HepG2 (cell line): Measurements from ENCODE around the gene CSH1. TPM values are rescaled to one million over a fixed set of nuclear protein-coding genes. Genes with fewer than 3 reads are reported as not detected.

Source experiments
- AKAP8 ChIP-seq: sonication (generic); formaldehyde crosslinking; IDR thresholded peaks from 2 replicates; pipeline ENCODE4 v1.5.1; 2020; ENCODE audit warnings: mild to moderate bottlenecking, missing genetic modification reagents
- CREM ChIP-seq, 2 experiments: sonication (generic) in 1 of 2; formaldehyde crosslinking in 1 of 2; IDR thresholded peaks; 2 replicates each; pipeline versions ENCODE4 v1.4.0 to v1.6.1; 2016 to 2020; ENCODE audit warnings: antibody characterized with exemption in 1 of 2, mild to moderate bottlenecking in 1 of 2, missing genetic modification reagents in 1 of 2
- DMAP1 ChIP-seq: IDR thresholded peaks from 2 replicates; pipeline ENCODE4 v1.6.1; 2016
- EED ChIP-seq: sonication (generic); formaldehyde crosslinking; IDR thresholded peaks from 2 replicates; pipeline ENCODE4 v1.5.0; 2020; ENCODE audit warnings: mild to moderate bottlenecking, missing genetic modification reagents
- FOXO1 ChIP-seq: sonication (generic); formaldehyde crosslinking; IDR thresholded peaks from 2 replicates; pipeline ENCODE4 v1.4.0; 2020; ENCODE audit warnings: missing genetic modification reagents
- KDM1A ChIP-seq: IDR thresholded peaks from 2 replicates; pipeline ENCODE4 v1.6.1; 2016; ENCODE audit warnings: missing compliant biosample characterization
- MED13 ChIP-seq: sonication (generic); formaldehyde crosslinking; IDR thresholded peaks from 2 replicates; pipeline ENCODE4 v1.5.0; 2020; ENCODE audit warnings: missing genetic modification reagents
- MIXL1 ChIP-seq: IDR thresholded peaks from 2 replicates; pipeline ENCODE4 v1.6.1; 2016
- PHF20 ChIP-seq: sonication (generic); formaldehyde crosslinking; IDR thresholded peaks from 2 replicates; pipeline ENCODE4 v1.5.0; 2020; ENCODE audit warnings: mild to moderate bottlenecking, missing genetic modification reagents
- SNRNP70 ChIP-seq: fragments of 200-400 bp; formaldehyde crosslinking; IDR thresholded peaks from 2 replicates; pipeline ENCODE4 v1.6.1; 2017; ENCODE audit warnings: mild to moderate bottlenecking, low read depth, low read length, moderate library complexity
- ZNF296 ChIP-seq: sonication (generic); formaldehyde crosslinking; conservative IDR thresholded peaks from 2 replicates; pipeline ENCODE4 v1.5.0; 2020; ENCODE audit warnings: mild to moderate bottlenecking, missing genetic modification reagents
- ZNF552 ChIP-seq: sonication (generic); formaldehyde crosslinking; IDR thresholded peaks from 2 replicates; pipeline ENCODE4 v1.9.0; 2022; ENCODE audit warnings: missing genetic modification reagents, mild to moderate bottlenecking, borderline replicate concordance
- ZNF616 ChIP-seq: sonication (generic); formaldehyde crosslinking; IDR thresholded peaks from 2 replicates; pipeline ENCODE4 v1.5.0; 2020; ENCODE audit warnings: low read depth, mild to moderate bottlenecking, missing genetic modification reagents
- ZNF678 ChIP-seq: sonication (generic); formaldehyde crosslinking; IDR thresholded peaks from 2 replicates; pipeline ENCODE4 v1.4.0; 2020; ENCODE audit warnings: mild to moderate bottlenecking, missing genetic modification reagents
- ZNF839 ChIP-seq: sonication (generic); formaldehyde crosslinking; IDR thresholded peaks from 2 replicates; pipeline ENCODE4 v1.4.0; 2020; ENCODE audit warnings: missing genetic modification reagents, mild to moderate bottlenecking, borderline replicate concordance
- polyA plus RNA-seq, 8 experiments: library from polyadenylated mRNA; depleted of rRNA in 3 of 8; stranded (reverse) in 7 of 8; unstranded in 1 of 8; fragments of >200 nt; fragmentation: Illumina TruSeq in 4 of 8; extraction: Trizol in 4 of 8; gene quantifications; 2 replicates each; pipeline versions ENCODE4 v1.2.1 to v1.2.3, GENCODE V29; 2011 to 2016; ENCODE audit warnings: low read depth in 4 of 8, missing spikeins in 1 of 8, mixed read lengths in 1 of 8; ENCODE audit not compliant: insufficient read depth in 1 of 8
- total RNA-seq, 5 experiments: library from RNA; depleted of rRNA; stranded (reverse); fragments of >200 nt; fragmentation: Illumina TruSeq; extraction: Trizol; gene quantifications; 2 replicates each; pipeline ENCODE4 v1.2.3, GENCODE V29; 2016; ENCODE audit warnings: low read depth in 1 of 5
- TF ChIP-seq, protein P1 (sequence below): sonication (generic); formaldehyde crosslinking; IDR thresholded peaks from 2 replicates; pipeline ENCODE4 v1.5.1; 2020; ENCODE audit warnings: missing genetic modification reagents, mild to moderate bottlenecking, borderline replicate concordance
- TF ChIP-seq, protein P2 (sequence below): sonication (generic); formaldehyde crosslinking; IDR thresholded peaks from 2 replicates; pipeline ENCODE4 v1.9.0; 2021; ENCODE audit warnings: missing genetic modification reagents, mild to moderate bottlenecking, borderline replicate concordance
- TF ChIP-seq, protein P3 (sequence below): sonication (generic); formaldehyde crosslinking; IDR thresholded peaks from 2 replicates; pipeline ENCODE4 v1.8.1; 2023; ENCODE audit warnings: mild to moderate bottlenecking, missing genetic modification reagents
- TF ChIP-seq, protein P4 (sequence below), 2 experiments: sonication (generic) in 1 of 2; formaldehyde crosslinking in 1 of 2; IDR thresholded peaks; 2 replicates each; pipeline versions ENCODE4 v1.4.0 to v1.6.1; 2016 to 2020; ENCODE audit warnings: borderline replicate concordance in 1 of 2, low read depth in 1 of 2, mild to moderate bottlenecking in 1 of 2, missing genetic modification reagents in 1 of 2
- TF ChIP-seq, protein P5 (sequence below): sonication (generic); formaldehyde crosslinking; IDR thresholded peaks from 2 replicates; pipeline ENCODE4 v1.4.0; 2020; ENCODE audit warnings: missing genetic modification reagents, borderline replicate concordance

Gene CSH1
- total and polyA plus RNA-seq, 2 of the 13 experiments (the other 11 are each of a cell fraction or from before 2014, with no cell fraction given): not detected

DNA sequence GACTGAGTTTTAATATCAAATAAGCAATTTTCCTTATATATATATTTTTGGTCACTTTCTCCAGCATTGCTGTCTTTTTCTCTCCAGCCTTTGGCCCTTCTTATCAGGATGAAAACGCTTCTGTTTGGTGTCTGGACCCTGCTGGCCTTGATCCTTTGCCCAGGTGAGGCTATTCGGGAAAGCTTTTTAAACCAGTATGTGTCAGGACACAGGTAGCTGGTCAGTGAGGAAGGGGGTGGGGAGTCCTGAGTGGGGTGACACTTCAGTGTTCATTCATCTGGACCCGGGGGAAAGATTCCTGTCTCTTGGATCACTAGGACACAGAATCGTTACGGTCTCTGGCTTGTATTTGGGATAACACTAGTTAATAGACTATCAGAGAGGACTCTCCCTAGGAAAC is 41.7 kb downstream of the CSH1 start (continued):
- no peak for TF ChIP-seq EED (CRISPR knock-in tag)
- TF ChIP-seq, protein P1, sequence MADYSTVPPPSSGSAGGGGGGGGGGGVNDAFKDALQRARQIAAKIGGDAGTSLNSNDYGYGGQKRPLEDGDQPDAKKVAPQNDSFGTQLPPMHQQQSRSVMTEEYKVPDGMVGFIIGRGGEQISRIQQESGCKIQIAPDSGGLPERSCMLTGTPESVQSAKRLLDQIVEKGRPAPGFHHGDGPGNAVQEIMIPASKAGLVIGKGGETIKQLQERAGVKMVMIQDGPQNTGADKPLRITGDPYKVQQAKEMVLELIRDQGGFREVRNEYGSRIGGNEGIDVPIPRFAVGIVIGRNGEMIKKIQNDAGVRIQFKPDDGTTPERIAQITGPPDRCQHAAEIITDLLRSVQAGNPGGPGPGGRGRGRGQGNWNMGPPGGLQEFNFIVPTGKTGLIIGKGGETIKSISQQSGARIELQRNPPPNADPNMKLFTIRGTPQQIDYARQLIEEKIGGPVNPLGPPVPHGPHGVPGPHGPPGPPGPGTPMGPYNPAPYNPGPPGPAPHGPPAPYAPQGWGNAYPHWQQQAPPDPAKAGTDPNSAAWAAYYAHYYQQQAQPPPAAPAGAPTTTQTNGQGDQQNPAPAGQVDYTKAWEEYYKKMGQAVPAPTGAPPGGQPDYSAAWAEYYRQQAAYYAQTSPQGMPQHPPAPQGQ (CRISPR knock-in tag): no peak
- no peak for TF ChIP-seq CREM (IDR thresholded peaks at IDR 0.05)
- TF ChIP-seq CREM (CRISPR knock-in tag; IDR thresholded peaks at IDR 0.05): no peak
- TF ChIP-seq ZNF552 (CRISPR knock-in tag): no peak
- no peak for TF ChIP-seq DMAP1 (CRISPR knock-in tag)
- TF ChIP-seq SNRNP70: no peak
- TF ChIP-seq MIXL1 (CRISPR knock-in tag): peak; percentile 51; the same call in 1 of the 2 replicates
- TF ChIP-seq ZNF296 (CRISPR knock-in tag): no peak
- TF ChIP-seq ZNF678 (CRISPR knock-in tag): no peak
- no peak for TF ChIP-seq KDM1A (CRISPR knock-in tag)
- no peak for TF ChIP-seq PHF20 (CRISPR knock-in tag)
- TF ChIP-seq FOXO1 (CRISPR knock-in tag): no peak; the same call in 1 of the 2 replicates
- TF ChIP-seq, protein P2, sequence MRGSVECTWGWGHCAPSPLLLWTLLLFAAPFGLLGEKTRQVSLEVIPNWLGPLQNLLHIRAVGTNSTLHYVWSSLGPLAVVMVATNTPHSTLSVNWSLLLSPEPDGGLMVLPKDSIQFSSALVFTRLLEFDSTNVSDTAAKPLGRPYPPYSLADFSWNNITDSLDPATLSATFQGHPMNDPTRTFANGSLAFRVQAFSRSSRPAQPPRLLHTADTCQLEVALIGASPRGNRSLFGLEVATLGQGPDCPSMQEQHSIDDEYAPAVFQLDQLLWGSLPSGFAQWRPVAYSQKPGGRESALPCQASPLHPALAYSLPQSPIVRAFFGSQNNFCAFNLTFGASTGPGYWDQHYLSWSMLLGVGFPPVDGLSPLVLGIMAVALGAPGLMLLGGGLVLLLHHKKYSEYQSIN (CRISPR knock-in tag): no peak
- no peak for TF ChIP-seq ZNF839 (CRISPR knock-in tag)
- no peak for TF ChIP-seq MED13 (CRISPR knock-in tag)
- TF ChIP-seq ZNF616: no peak
- TF ChIP-seq, protein P3, sequence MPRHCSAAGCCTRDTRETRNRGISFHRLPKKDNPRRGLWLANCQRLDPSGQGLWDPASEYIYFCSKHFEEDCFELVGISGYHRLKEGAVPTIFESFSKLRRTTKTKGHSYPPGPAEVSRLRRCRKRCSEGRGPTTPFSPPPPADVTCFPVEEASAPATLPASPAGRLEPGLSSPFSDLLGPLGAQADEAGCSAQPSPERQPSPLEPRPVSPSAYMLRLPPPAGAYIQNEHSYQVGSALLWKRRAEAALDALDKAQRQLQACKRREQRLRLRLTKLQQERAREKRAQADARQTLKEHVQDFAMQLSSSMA (CRISPR knock-in tag): 0 out of 2 replicates have a peak, but pooled peaks have one; percentile 18
- no peak for TF ChIP-seq AKAP8 (CRISPR knock-in tag)
- TF ChIP-seq, protein P4, sequence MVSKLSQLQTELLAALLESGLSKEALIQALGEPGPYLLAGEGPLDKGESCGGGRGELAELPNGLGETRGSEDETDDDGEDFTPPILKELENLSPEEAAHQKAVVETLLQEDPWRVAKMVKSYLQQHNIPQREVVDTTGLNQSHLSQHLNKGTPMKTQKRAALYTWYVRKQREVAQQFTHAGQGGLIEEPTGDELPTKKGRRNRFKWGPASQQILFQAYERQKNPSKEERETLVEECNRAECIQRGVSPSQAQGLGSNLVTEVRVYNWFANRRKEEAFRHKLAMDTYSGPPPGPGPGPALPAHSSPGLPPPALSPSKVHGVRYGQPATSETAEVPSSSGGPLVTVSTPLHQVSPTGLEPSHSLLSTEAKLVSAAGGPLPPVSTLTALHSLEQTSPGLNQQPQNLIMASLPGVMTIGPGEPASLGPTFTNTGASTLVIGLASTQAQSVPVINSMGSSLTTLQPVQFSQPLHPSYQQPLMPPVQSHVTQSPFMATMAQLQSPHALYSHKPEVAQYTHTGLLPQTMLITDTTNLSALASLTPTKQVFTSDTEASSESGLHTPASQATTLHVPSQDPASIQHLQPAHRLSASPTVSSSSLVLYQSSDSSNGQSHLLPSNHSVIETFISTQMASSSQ (IDR thresholded peaks at IDR 0.05; ENCODE audit: low read depth): no peak
- TF ChIP-seq, protein P4 (CRISPR knock-in tag; IDR thresholded peaks at IDR 0.05; ENCODE audit: borderline replicate concordance): no peak
- TF ChIP-seq, protein P5, sequence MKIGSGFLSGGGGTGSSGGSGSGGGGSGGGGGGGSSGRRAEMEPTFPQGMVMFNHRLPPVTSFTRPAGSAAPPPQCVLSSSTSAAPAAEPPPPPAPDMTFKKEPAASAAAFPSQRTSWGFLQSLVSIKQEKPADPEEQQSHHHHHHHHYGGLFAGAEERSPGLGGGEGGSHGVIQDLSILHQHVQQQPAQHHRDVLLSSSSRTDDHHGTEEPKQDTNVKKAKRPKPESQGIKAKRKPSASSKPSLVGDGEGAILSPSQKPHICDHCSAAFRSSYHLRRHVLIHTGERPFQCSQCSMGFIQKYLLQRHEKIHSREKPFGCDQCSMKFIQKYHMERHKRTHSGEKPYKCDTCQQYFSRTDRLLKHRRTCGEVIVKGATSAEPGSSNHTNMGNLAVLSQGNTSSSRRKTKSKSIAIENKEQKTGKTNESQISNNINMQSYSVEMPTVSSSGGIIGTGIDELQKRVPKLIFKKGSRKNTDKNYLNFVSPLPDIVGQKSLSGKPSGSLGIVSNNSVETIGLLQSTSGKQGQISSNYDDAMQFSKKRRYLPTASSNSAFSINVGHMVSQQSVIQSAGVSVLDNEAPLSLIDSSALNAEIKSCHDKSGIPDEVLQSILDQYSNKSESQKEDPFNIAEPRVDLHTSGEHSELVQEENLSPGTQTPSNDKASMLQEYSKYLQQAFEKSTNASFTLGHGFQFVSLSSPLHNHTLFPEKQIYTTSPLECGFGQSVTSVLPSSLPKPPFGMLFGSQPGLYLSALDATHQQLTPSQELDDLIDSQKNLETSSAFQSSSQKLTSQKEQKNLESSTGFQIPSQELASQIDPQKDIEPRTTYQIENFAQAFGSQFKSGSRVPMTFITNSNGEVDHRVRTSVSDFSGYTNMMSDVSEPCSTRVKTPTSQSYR: peak; percentile 50; the same call in 1 of the 2 replicates
